Activated CD8-positive, alpha-beta T cell treated with anti-CD3 and anti-CD28 coated beads for 36 hours (primary cell): ENCODE measurements around the gene SUPT7L. TPM values are rescaled to one million over a fixed set of nuclear protein-coding genes. Genes with fewer than 3 reads are reported as not detected.
A peak's percentile ranks its signal among the peaks of the same experiment; 100 is the strongest.

Experiments used
- ATAC-seq: fragments of 200-7000 bp; cut with Tn5 transposase; one replicate; pipeline ENCODE4 v1.10.0; 2021; ENCODE audit warnings: mild to moderate bottlenecking, moderate library complexity
- CTCF ChIA-PET: fragments of 350-600 bp; sonication (Branson Sonifier 250); formaldehyde crosslinking; loops from one replicate; lab custom pipeline; 2021; ENCODE audit warnings: antibody characterized with exemption; lab: Charles Lee
- POLR2A ChIA-PET: fragments of 350-600 bp; sonication (Branson Sonifier 250); formaldehyde crosslinking; loops from one replicate; lab custom pipeline; 2021; ENCODE audit warnings: antibody characterized with exemption; lab: Charles Lee
- DNase-seq: peaks from one replicate; pipeline ENCODE4 v3.0.0-alpha.2; 2020
- H3K27ac Mint-ChIP-seq: one replicate; pipeline ENCODE4 v1.8.0; 2021; ENCODE audit warnings: mild to moderate bottlenecking, mixed read lengths
- H3K27me3 Mint-ChIP-seq: one replicate; pipeline ENCODE4 v1.8.0; 2021; ENCODE audit warnings: mixed read lengths
- H3K36me3 Mint-ChIP-seq: one replicate; pipeline ENCODE4 v1.8.0; 2021; ENCODE audit warnings: low read depth, mixed read lengths
- H3K4me1 Mint-ChIP-seq: one replicate; pipeline ENCODE4 v1.8.0; 2021; ENCODE audit warnings: low read depth, mixed read lengths
- H3K4me3 Mint-ChIP-seq: one replicate; pipeline ENCODE4 v1.8.0; 2021; ENCODE audit warnings: mild to moderate bottlenecking, moderate library complexity, mixed read lengths
- H3K9me3 Mint-ChIP-seq: one replicate; pipeline ENCODE4 v1.8.0; 2021; ENCODE audit warnings: mixed read lengths
- intact Hi-C: fragments of 100-400 bp; cut with micrococcal nuclease; formaldehyde crosslinking; loops from one replicate; pipeline ENCODE4 v1.10.0; 2022
- total RNA-seq, 2 experiments: library from RNA; stranded (reverse); gene quantifications; one replicate each; pipeline ENCODE4 v1.2.3, GENCODE V29; 2021
- TF ChIP-seq, protein P1 (sequence below): fragments of 200-600 bp; IDR thresholded peaks from one replicate; pipeline ENCODE4 v1.8.0; 2022; ENCODE audit warnings: antibody characterized with exemption, mild to moderate bottlenecking

The SUPT7L gene
- total RNA-seq, 2 experiments from 2014 or later: 21.8 to 22.6 TPM

GRCh38 chr2:27651056-27651455 is 12.4 kb downstream of the SUPT7L start:
- Mint-ChIP-seq H3K27ac (no peak overlapping the region), H3K4me3 (no peak overlapping the region), H3K4me1 (peaks cover 16% of the 10 kb centered on the region), H3K27me3 (no peaks in the 10 kb centered on the region), H3K9me3 (no peaks in the 10 kb centered on the region), H3K36me3 (peaks cover 51% of the 10 kb centered on the region)
- intact Hi-C loops: no loop called here
- DNase-seq (no peak), ATAC-seq (no peak)
- TF ChIP-seq, protein P1, sequence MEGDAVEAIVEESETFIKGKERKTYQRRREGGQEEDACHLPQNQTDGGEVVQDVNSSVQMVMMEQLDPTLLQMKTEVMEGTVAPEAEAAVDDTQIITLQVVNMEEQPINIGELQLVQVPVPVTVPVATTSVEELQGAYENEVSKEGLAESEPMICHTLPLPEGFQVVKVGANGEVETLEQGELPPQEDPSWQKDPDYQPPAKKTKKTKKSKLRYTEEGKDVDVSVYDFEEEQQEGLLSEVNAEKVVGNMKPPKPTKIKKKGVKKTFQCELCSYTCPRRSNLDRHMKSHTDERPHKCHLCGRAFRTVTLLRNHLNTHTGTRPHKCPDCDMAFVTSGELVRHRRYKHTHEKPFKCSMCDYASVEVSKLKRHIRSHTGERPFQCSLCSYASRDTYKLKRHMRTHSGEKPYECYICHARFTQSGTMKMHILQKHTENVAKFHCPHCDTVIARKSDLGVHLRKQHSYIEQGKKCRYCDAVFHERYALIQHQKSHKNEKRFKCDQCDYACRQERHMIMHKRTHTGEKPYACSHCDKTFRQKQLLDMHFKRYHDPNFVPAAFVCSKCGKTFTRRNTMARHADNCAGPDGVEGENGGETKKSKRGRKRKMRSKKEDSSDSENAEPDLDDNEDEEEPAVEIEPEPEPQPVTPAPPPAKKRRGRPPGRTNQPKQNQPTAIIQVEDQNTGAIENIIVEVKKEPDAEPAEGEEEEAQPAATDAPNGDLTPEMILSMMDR: no peak
- ChIA-PET CTCF (interaction anchor here (0.9 to 1.5 kb wide), 2 partner anchors 12 to 33 kb away, joined by 4 read pairs; no protein-coding TSS in a partner anchor), POLR2A (interaction anchor here (1.0 to 2.6 kb wide), 2 partner anchors 10 to 12 kb away, joined by 3 to 13 read pairs; partner anchors contain the start of genes SLC4A1AP and SUPT7L)

DNA sequence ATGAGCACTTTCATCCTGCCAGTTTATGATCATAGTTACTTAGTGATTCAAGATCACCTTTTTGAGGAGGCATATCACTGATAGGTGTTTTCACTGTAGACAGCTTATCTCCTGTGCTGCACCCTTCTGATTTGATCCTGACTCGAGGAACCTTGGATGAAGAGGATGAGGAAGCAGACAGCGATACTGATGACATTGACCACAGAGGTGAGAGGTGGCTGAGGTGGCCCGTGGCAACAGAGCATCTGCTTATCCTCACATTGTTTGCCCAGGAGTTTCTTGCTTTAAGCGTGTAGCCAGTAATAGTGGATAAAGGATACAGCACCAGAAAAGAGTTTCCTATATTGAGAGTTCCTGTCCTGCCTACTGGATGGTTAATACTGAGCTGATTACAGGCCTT is 15.7 kb downstream of the SUPT7L start:
- ChIA-PET CTCF (interaction anchor here (1.9 to 3.2 kb wide), 2 partner anchors 16 to 36 kb away, joined by 5 to 18 read pairs; partner anchors contain the start of gene SLC4A1AP), POLR2A (interaction anchor here (1.1 to 2.4 kb wide), 4 partner anchors 9 to 17 kb away, joined by 3 to 13 read pairs (median 6); partner anchors contain the start of genes SLC4A1AP and SUPT7L)
- ATAC-seq: no peak
- peaks cover 30% of the 10 kb centered on the region for H3K36me3 Mint-ChIP-seq
- no peaks in the 10 kb centered on the region for H3K9me3 Mint-ChIP-seq
- H3K27me3 Mint-ChIP-seq: no peaks in the 10 kb centered on the region
- peak overlapping the region; percentile 20 for H3K27ac Mint-ChIP-seq
- H3K4me3 Mint-ChIP-seq: no peak overlapping the region
- intact Hi-C loops: no loop called here
- TF ChIP-seq, protein P1: no peak
- peaks cover 4% of the 10 kb centered on the region for H3K4me1 Mint-ChIP-seq
- no peak for DNase-seq

- ChIA-PET CTCF (interaction anchor here (0.9 to 3.2 kb wide), 4 partner anchors 8 to 36 kb away, joined by 3 to 18 read pairs (median 4); partner anchors contain the start of gene SLC4A1AP), POLR2A (interaction anchor here (1.1 to 2.4 kb wide), 4 partner anchors 9 to 16 kb away, joined by 3 to 13 read pairs (median 6); partner anchors contain the start of genes SLC4A1AP and SUPT7L)
- TF ChIP-seq, protein P1: no peak
- no peak overlapping the region for H3K4me3 Mint-ChIP-seq
- H3K4me1 Mint-ChIP-seq: no peaks in the 10 kb centered on the region
- H3K9me3 Mint-ChIP-seq: no peaks in the 10 kb centered on the region
- no peak overlapping the region for H3K27ac Mint-ChIP-seq
- intact Hi-C loops: no loop called here
- DNase-seq (no peak), ATAC-seq (no peak)
- H3K36me3 Mint-ChIP-seq: peaks cover 28% of the 10 kb centered on the region
- no peaks in the 10 kb centered on the region for H3K27me3 Mint-ChIP-seq
Observed at GRCh38 chr2:27647289-27647688, 16.1 kb downstream of the SUPT7L start.

DNA sequence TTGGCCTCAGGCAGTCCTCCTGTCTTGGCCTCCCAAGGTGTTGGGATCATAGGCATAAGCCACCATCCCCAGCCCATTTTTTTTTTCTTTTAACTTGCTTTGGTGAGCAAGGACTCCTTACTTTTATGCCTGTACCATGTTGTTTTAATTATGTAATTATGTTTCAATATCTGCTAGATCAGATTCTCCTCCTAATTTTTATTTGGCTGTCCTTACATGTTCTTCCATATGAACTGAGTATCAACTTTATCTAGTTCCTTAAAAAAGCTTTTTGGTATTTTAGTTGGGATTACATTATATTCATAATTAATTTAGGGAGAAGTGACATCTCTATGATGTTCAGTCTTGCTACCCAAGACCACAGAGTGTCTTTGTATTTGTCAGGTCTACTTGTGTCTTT is 18.2 kb downstream of the SUPT7L start:
- CTCF ChIA-PET: no interaction called here

More for the DNA sequence above, 18.2 kb downstream of the SUPT7L start:
- POLR2A ChIA-PET: interaction anchor here (1.0 kb wide), 1 partner anchor 20 kb away, joined by 3 read pairs; no protein-coding TSS in a partner anchor
- H3K9me3 Mint-ChIP-seq: no peaks in the 10 kb centered on the region
- no peaks in the 10 kb centered on the region for H3K27me3 Mint-ChIP-seq
- TF ChIP-seq, protein P1: no peak
- no peak overlapping the region for H3K27ac Mint-ChIP-seq
- peaks cover 28% of the 10 kb centered on the region for H3K36me3 Mint-ChIP-seq
- H3K4me1 Mint-ChIP-seq: no peaks in the 10 kb centered on the region
- no peak for ATAC-seq
- no peak for DNase-seq
- intact Hi-C loops: no loop called here
- H3K4me3 Mint-ChIP-seq: no peak overlapping the region
